ENCODE data around the gene MAD1L1.

MAD1L1 gene

DNA sequence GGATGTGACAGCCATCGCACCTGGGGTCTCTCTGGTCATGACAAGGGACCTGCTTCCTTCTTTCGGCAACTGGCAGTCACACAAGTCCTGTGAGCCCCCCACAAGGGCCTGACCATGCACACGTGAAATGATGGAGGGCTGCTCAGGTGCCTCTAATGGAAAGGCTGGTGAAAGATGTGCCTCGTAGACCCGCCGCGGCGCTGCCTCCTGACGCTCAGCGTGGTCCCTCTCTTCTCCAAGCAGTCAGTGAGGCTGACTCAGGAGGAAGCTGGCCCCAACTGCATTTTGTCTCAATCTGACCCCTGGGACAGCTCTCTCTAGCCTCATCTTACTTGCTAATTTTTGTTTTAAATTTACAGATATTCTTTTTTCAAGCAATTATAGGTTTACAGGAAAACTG, 100.9 kb downstream of the MAD1L1 start:
- Histone ChIP-seq H3K27ac (ENCODE audit: extremely low read depth, low read depth, low read length) (no peak overlapping the region), H3K4me1 (ENCODE audit: control insufficient read depth, insufficient read depth, low read length) (no peaks in the 10 kb centered on the region), H3K4me3 (ENCODE audit: low read depth, low read length) (no peak overlapping the region), H3K9me3 (ENCODE audit: control insufficient read depth, insufficient read depth, low read depth, low read length) (no peaks in the 10 kb centered on the region), H3K36me3 (ENCODE audit: control insufficient read depth in 2 of 2, insufficient read depth in 1 of 2, low read length in 2 of 2) (peaks cover 0 to 28% of the 10 kb centered on the region in 2 experiments; a peak in 1 of 3 replicates)
- ChIA-PET CTCF (no interaction called here), POLR2A (no interaction called here)
- no peak for TF ChIP-seq GLIS2 (tag by site-specific recombination; IDR thresholded peaks at IDR 0.05)
- TF ChIP-seq KLF10 (tag by site-specific recombination; IDR thresholded peaks at IDR 0.05), result no peak
- TF ChIP-seq, protein P1, sequence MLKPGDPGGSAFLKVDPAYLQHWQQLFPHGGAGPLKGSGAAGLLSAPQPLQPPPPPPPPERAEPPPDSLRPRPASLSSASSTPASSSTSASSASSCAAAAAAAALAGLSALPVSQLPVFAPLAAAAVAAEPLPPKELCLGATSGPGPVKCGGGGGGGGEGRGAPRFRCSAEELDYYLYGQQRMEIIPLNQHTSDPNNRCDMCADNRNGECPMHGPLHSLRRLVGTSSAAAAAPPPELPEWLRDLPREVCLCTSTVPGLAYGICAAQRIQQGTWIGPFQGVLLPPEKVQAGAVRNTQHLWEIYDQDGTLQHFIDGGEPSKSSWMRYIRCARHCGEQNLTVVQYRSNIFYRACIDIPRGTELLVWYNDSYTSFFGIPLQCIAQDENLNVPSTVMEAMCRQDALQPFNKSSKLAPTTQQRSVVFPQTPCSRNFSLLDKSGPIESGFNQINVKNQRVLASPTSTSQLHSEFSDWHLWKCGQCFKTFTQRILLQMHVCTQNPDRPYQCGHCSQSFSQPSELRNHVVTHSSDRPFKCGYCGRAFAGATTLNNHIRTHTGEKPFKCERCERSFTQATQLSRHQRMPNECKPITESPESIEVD (tag by site-specific recombination; IDR thresholded peaks at IDR 0.05), result no peak
- TF ChIP-seq GLI4 (tag by site-specific recombination; IDR thresholded peaks at IDR 0.05), result no peak
- TF ChIP-seq ZNF214 (tag by site-specific recombination; IDR thresholded peaks at IDR 0.05; ENCODE audit: borderline replicate concordance), result no peak
- TF ChIP-seq ZNF549 (tag by site-specific recombination; IDR thresholded peaks at IDR 0.05), result no peak
- no peak for TF ChIP-seq ZNF785 (tag by site-specific recombination; IDR thresholded peaks at IDR 0.05)
- TF ChIP-seq, protein P2, sequence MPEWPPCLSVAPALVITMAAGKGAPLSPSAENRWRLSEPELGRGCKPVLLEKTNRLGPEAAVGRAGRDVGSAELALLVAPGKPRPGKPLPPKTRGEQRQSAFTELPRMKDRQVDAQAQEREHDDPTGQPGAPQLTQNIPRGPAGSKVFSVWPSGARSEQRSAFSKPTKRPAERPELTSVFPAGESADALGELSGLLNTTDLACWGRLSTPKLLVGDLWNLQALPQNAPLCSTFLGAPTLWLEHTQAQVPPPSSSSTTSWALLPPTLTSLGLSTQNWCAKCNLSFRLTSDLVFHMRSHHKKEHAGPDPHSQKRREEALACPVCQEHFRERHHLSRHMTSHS (tag by site-specific recombination; IDR thresholded peaks at IDR 0.05), result no peak
- no peak for TF ChIP-seq ZNF391 (tag by site-specific recombination; IDR thresholded peaks at IDR 0.05; ENCODE audit: borderline replicate concordance, low read depth)

DNA sequence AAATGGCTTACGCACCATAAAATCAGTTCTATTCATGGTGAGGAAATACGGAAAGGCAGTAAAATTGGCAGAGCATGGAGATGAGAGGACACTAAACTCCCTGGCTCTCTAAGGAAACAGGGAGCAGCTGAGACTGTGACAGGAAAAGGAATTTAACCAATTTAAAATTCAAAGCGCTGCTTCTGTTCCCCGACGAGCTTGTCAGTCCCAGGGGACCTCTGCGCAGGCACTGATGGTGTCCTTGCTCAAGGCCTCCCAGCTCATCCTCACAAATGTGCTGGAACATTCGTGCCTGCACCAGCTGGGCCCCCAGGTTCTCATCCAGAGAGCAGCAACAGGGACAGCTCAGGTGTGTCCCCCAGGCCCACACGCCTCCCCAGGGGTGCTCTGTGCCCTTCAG, 101.4 kb downstream of the MAD1L1 start:
- POLR2A ChIA-PET, result no interaction called here
- Histone ChIP-seq H3K36me3 (ENCODE audit: control insufficient read depth in 2 of 2, insufficient read depth in 1 of 2, low read length in 2 of 2) (peaks cover 0 to 28% of the 10 kb centered on the region in 2 experiments; a peak in 1 of 3 replicates), H3K4me3 (ENCODE audit: low read depth, low read length) (no peak overlapping the region), H3K9me3 (ENCODE audit: control insufficient read depth, insufficient read depth, low read depth, low read length) (no peaks in the 10 kb centered on the region), H3K27ac (ENCODE audit: extremely low read depth, low read depth, low read length) (no peak overlapping the region), H3K4me1 (ENCODE audit: control insufficient read depth, insufficient read depth, low read length) (no peaks in the 10 kb centered on the region)
- TF ChIP-seq ZNF114 (tag by site-specific recombination; IDR thresholded peaks at IDR 0.05) (no peak), ZNF549 (tag by site-specific recombination; IDR thresholded peaks at IDR 0.05) (no peak), ZNF10 (tag by site-specific recombination; IDR thresholded peaks at IDR 0.05) (no peak)
- CTCF ChIA-PET, result interaction anchor here (0.7 kb wide), 1 partner anchor 99 kb away, joined by 4 read pairs; no protein-coding TSS in a partner anchor

DNA sequence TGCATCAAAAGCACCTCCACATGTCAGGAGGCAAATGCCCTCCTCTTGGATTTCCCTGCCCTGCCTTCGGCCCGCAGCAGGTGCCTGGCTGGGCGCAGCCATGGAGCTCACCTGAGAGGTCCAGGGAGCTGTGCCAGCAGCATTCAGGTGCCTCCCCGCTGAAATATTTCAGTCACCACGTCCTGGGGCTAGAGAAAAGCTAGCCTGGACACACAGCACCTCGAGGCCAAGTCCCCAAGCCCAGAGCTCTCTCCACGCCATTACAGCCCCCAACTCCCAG, 102.7 kb downstream of the MAD1L1 start:
- Histone ChIP-seq H3K4me3 (ENCODE audit: low read depth, low read length) (no peak overlapping the region), H3K27ac (ENCODE audit: extremely low read depth, low read depth, low read length) (no peak overlapping the region), H3K36me3 (ENCODE audit: control insufficient read depth in 2 of 2, insufficient read depth in 1 of 2, low read length in 2 of 2) (peaks cover 0 to 20% of the 10 kb centered on the region in 2 experiments; a peak in 1 of 3 replicates), H3K4me1 (ENCODE audit: control insufficient read depth, insufficient read depth, low read length) (no peaks in the 10 kb centered on the region), H3K9me3 (ENCODE audit: control insufficient read depth, insufficient read depth, low read depth, low read length) (no peaks in the 10 kb centered on the region)
- TF ChIP-seq ZNF311 (tag by site-specific recombination; IDR thresholded peaks at IDR 0.05; ENCODE audit: borderline replicate concordance) (no peak), ZNF292 (tag by site-specific recombination; IDR thresholded peaks at IDR 0.05; ENCODE audit: borderline replicate concordance, low read depth) (no peak)
- POLR2A ChIA-PET, result interaction anchor here (0.9 kb wide), 1 partner anchor 9 kb away, joined by 3 read pairs; no protein-coding TSS in a partner anchor
- CTCF ChIA-PET, result no interaction called here

DNA sequence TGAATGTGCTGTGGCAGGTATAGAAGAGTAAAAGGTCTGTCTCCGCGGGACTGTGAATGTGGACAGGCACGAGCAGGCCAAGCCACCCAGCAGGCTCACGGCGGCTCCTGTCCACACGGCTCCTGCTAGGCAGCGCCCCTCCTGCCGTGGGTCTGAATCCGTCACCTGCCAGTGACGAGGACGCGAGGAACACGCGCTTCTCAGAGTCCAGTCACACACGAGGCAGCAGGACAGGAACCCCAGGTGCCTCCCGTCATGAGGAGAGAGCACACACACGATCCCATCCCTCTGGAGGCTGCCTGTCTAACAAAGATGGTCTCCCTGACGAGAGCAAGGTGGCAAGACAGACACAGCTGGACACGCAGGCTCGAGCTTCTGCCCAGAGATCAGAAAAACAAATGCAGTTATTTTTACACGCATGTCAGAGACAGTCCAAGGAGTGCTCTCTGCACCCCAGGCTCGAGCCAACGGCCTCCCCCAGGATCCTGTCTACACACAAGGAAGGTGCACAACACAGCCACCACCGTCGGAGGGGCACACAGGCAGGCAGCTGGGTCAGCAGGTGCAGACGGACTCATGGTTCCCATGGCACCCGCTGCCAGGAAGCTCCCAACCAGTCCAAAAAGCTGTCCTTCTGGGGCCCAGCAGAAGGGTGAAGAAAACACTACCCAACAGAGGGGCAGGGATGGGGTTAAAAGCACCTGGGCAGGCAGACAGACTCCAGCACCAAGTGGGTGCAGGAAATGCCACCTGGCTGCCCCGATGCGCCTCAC, 103.2 kb downstream of the MAD1L1 start:
- ChIA-PET POLR2A (no interaction called here), CTCF (no interaction called here)
- H3K27ac ChIP-seq (ENCODE audit: extremely low read depth, low read depth, low read length), result no peak overlapping the region
- H3K9me3 ChIP-seq (ENCODE audit: control insufficient read depth, insufficient read depth, low read depth, low read length), result no peaks in the 10 kb centered on the region
- no peak overlapping the region for H3K4me3 ChIP-seq (ENCODE audit: low read depth, low read length)
- H3K4me1 ChIP-seq (ENCODE audit: control insufficient read depth, insufficient read depth, low read length), result no peaks in the 10 kb centered on the region
- peaks cover 0 to 17% of the 10 kb centered on the region in 2 experiments; a peak in 1 of 3 replicates for H3K36me3 ChIP-seq (ENCODE audit: control insufficient read depth in 2 of 2, insufficient read depth in 1 of 2, low read length in 2 of 2)
- TF ChIP-seq ZNF133 (tag by site-specific recombination; IDR thresholded peaks at IDR 0.05) (no peak), ZNF548 (tag by site-specific recombination; IDR thresholded peaks at IDR 0.05) (no peak), ZNF561 (tag by site-specific recombination; IDR thresholded peaks at IDR 0.05; ENCODE audit: borderline replicate concordance) (no peak), ZNF175 (tag by site-specific recombination; IDR thresholded peaks at IDR 0.05) (no peak), ZBTB8A (tag by site-specific recombination; IDR thresholded peaks at IDR 0.05) (no peak), ZNF747 (tag by site-specific recombination; IDR thresholded peaks at IDR 0.05) (no peak), ZNF274 (IDR thresholded peaks at IDR 0.05; ENCODE audit: low read length) (no peak), ZNF274 (tag by site-specific recombination; IDR thresholded peaks at IDR 0.05; ENCODE audit: borderline replicate concordance) (no peak)
- TF ChIP-seq, protein P3, sequence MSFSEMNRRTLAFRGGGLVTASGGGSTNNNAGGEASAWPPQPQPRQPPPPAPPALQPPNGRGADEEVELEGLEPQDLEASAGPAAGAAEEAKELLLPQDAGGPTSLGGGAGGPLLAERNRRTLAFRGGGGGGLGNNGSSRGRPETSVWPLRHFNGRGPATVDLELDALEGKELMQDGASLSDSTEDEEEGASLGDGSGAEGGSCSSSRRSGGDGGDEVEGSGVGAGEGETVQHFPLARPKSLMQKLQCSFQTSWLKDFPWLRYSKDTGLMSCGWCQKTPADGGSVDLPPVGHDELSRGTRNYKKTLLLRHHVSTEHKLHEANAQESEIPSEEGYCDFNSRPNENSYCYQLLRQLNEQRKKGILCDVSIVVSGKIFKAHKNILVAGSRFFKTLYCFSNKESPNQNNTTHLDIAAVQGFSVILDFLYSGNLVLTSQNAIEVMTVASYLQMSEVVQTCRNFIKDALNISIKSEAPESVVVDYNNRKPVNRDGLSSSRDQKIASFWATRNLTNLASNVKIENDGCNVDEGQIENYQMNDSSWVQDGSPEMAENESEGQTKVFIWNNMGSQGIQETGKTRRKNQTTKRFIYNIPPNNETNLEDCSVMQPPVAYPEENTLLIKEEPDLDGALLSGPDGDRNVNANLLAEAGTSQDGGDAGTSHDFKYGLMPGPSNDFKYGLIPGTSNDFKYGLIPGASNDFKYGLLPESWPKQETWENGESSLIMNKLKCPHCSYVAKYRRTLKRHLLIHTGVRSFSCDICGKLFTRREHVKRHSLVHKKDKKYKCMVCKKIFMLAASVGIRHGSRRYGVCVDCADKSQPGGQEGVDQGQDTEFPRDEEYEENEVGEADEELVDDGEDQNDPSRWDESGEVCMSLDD (tag by site-specific recombination; IDR thresholded peaks at IDR 0.05), result no peak
- TF ChIP-seq, protein P4, sequence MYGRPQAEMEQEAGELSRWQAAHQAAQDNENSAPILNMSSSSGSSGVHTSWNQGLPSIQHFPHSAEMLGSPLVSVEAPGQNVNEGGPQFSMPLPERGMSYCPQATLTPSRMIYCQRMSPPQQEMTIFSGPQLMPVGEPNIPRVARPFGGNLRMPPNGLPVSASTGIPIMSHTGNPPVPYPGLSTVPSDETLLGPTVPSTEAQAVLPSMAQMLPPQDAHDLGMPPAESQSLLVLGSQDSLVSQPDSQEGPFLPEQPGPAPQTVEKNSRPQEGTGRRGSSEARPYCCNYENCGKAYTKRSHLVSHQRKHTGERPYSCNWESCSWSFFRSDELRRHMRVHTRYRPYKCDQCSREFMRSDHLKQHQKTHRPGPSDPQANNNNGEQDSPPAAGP (tag by site-specific recombination; IDR thresholded peaks at IDR 0.05), result no peak

Data from HEK293 (cell line).